T1000 (cell line): ENCODE data around the gene ADGRL2.

Source experiments
- DNase-seq: peaks from one replicate; lab custom pipeline; 2025; ENCODE audit warnings: mixed read lengths; lab: John Stamatoyannopoulos, UW

The ADGRL2 gene

GRCh38 chr1:81907575-81907974, 106.8 kb downstream of the ADGRL2 start:
- DNase-seq: no peak

- DNase-seq: no peak
Observed at GRCh38 chr1:81912383-81912782, 111.6 kb downstream of the ADGRL2 start.

- DNase-seq: no peak
Observed at GRCh38 chr1:81915937-81916336, 115.2 kb downstream of the ADGRL2 start.

GRCh38 chr1:81920245-81920740, 119.6 kb downstream of the ADGRL2 start:
- peak; percentile 64 for DNase-seq

- no peak for DNase-seq
Observed at GRCh38 chr1:81920886-81921285, 120.2 kb downstream of the ADGRL2 start.

GRCh38 chr1:81921344-81921743, 120.6 kb downstream of the ADGRL2 start:
- no peak for DNase-seq

- no peak for DNase-seq
Observed at GRCh38 chr1:81921851-81922462, 121.2 kb downstream of the ADGRL2 start.

- DNase-seq: no peak
Observed at GRCh38 chr1:81922955-81923354, 122.2 kb downstream of the ADGRL2 start.

- DNase-seq: no peak
Observed at GRCh38 chr1:81929106-81929505, 128.4 kb downstream of the ADGRL2 start.

- DNase-seq: no peak
Observed at GRCh38 chr1:81936853-81937252, 136.1 kb downstream of the ADGRL2 start.

- DNase-seq: no peak
Observed at GRCh38 chr1:81937791-81938450, 137.2 kb downstream of the ADGRL2 start.

GRCh38 chr1:81948495-81948894, 147.8 kb downstream of the ADGRL2 start:
- no peak for DNase-seq

- DNase-seq: no peak
Observed at GRCh38 chr1:81949421-81949820, 148.7 kb downstream of the ADGRL2 start.

GRCh38 chr1:81950037-81950436, 149.3 kb downstream of the ADGRL2 start:
- no peak for DNase-seq

- DNase-seq: no peak
Observed at GRCh38 chr1:81950591-81951244, 150.0 kb downstream of the ADGRL2 start.

GRCh38 chr1:81954534-81955020, 153.8 kb downstream of the ADGRL2 start:
- no peak for DNase-seq

- no peak for DNase-seq
Observed at GRCh38 chr1:81967951-81968350, 167.2 kb downstream of the ADGRL2 start.

GRCh38 chr1:81970416-81970815, 169.7 kb downstream of the ADGRL2 start:
- DNase-seq: no peak

- DNase-seq: no peak
Observed at GRCh38 chr1:81974222-81974841, 173.6 kb downstream of the ADGRL2 start.

GRCh38 chr1:81974883-81975555, 174.3 kb downstream of the ADGRL2 start:
- no peak for DNase-seq

GRCh38 chr1:81976539-81976938, 175.8 kb downstream of the ADGRL2 start:
- DNase-seq: no peak

- DNase-seq: no peak
Observed at GRCh38 chr1:81978945-81979344, 178.2 kb downstream of the ADGRL2 start.
